Astrocyte (in vitro differentiated cells and primary cell): ENCODE results near the gene NGRN. TPM values are rescaled to one million over a fixed set of nuclear protein-coding genes. Genes with fewer than 3 reads are reported as not detected.

Experiments used
- DNase-seq: peaks from one replicate; pipeline ENCODE4 v3.0.0-alpha.2; 2010; ENCODE audit warnings: low read depth
- FAIRE-seq: peaks from 2 replicates; lab custom pipeline; 2011; peaks lifted over from hg19 to GRCh38; lab: Jason Lieb, UNC
- H2AFZ ChIP-seq: 2 replicates; pipeline ENCODE4 v1.6.0; 2012; ENCODE audit warnings: low read depth, low read length, inconsistent platforms
- H3K27ac ChIP-seq: 2 replicates; pipeline ENCODE4 v1.5.1; 2011; ENCODE audit warnings: low read depth, low read length, inconsistent platforms
- H3K27me3 ChIP-seq: 2 replicates; pipeline ENCODE4 v1.6.0; 2011; ENCODE audit warnings: low read length, inconsistent platforms; ENCODE audit not compliant: insufficient read depth
- H3K36me3 ChIP-seq: 2 replicates; pipeline ENCODE4 v1.5.1; 2011; ENCODE audit warnings: low read length, inconsistent platforms; ENCODE audit not compliant: insufficient read depth
- H3K4me1 ChIP-seq: 2 replicates; pipeline ENCODE4 v1.5.1; 2011; ENCODE audit warnings: low read length, inconsistent platforms; ENCODE audit not compliant: insufficient read depth
- H3K4me2 ChIP-seq: 2 replicates; pipeline ENCODE4 v1.6.0; 2012; ENCODE audit warnings: low read length, inconsistent platforms
- H3K4me3 ChIP-seq: 2 replicates; pipeline ENCODE4 v1.5.1; 2011; ENCODE audit warnings: low read depth, mild to moderate bottlenecking, low read length, inconsistent platforms; ENCODE audit not compliant: insufficient read depth
- H3K79me2 ChIP-seq: 2 replicates; pipeline ENCODE4 v1.6.0; 2012; ENCODE audit warnings: mild to moderate bottlenecking, low read length, inconsistent platforms; ENCODE audit not compliant: insufficient read depth
- H3K9ac ChIP-seq: 2 replicates; pipeline ENCODE4 v1.6.0; 2012; ENCODE audit warnings: mild to moderate bottlenecking, low read length, inconsistent platforms
- H3K9me3 ChIP-seq: 2 replicates; pipeline ENCODE4 v1.5.1; 2012; ENCODE audit warnings: low read depth, mild to moderate bottlenecking, low read length, inconsistent platforms; ENCODE audit not compliant: insufficient read depth
- H4K20me1 ChIP-seq: 2 replicates; pipeline ENCODE4 v1.6.0; 2012; ENCODE audit warnings: low read length, inconsistent platforms; ENCODE audit not compliant: insufficient read depth
- H3K27ac Mint-ChIP-seq: one replicate; pipeline ENCODE4 v1.8.0; 2021; ENCODE audit warnings: mild to moderate bottlenecking, mixed read lengths; ENCODE audit not compliant: unreplicated experiment
- H3K27me3 Mint-ChIP-seq: one replicate; pipeline ENCODE4 v1.8.0; 2021; ENCODE audit warnings: low read depth, mixed read lengths; ENCODE audit not compliant: unreplicated experiment
- H3K36me3 Mint-ChIP-seq: one replicate; pipeline ENCODE4 v1.8.0; 2021; ENCODE audit warnings: low read depth, mixed read lengths; ENCODE audit not compliant: unreplicated experiment
- H3K4me1 Mint-ChIP-seq: one replicate; pipeline ENCODE4 v1.8.0; 2021; ENCODE audit warnings: low read depth, mixed read lengths; ENCODE audit not compliant: unreplicated experiment
- H3K4me3 Mint-ChIP-seq: one replicate; pipeline ENCODE4 v1.8.0; 2021; ENCODE audit warnings: mild to moderate bottlenecking, moderate library complexity, mixed read lengths; ENCODE audit not compliant: unreplicated experiment
- H3K9me3 Mint-ChIP-seq: one replicate; pipeline ENCODE4 v1.8.0; 2021; ENCODE audit warnings: mild to moderate bottlenecking, mixed read lengths; ENCODE audit not compliant: unreplicated experiment
- CTCF ChIP-seq: IDR thresholded peaks from 2 replicates; pipeline ENCODE4 v1.5.1; 2011; ENCODE audit warnings: low read depth, mild to moderate bottlenecking, inconsistent platforms, low read length, moderate library complexity; ENCODE audit not compliant: insufficient read depth
- EZH2 ChIP-seq: IDR thresholded peaks from 2 replicates; pipeline ENCODE4 v1.6.1; 2012; ENCODE audit warnings: mild to moderate bottlenecking, low read length, inconsistent platforms; ENCODE audit not compliant: insufficient read depth
- total RNA-seq: library from RNA; stranded (reverse); gene quantifications from 2 replicates; pipeline ENCODE4 v1.2.1, GENCODE V29; 2021

The NGRN gene
- total RNA-seq, 1 donor from 2014 or later: 98.6 TPM

GRCh38 chr15:90243943-90244639, 21.4 kb upstream of the NGRN start:
- Histone ChIP-seq H2AFZ (no peak overlapping the region), H3K4me3 (no peak overlapping the region), H4K20me1 (no peaks in the 10 kb centered on the region), H3K79me2 (no peaks in the 10 kb centered on the region), H3K27ac (no peak overlapping the region), H3K27me3 (no peaks in the 10 kb centered on the region), H3K9ac (no peak overlapping the region), H3K9me3 (no peaks in the 10 kb centered on the region), H3K4me2 (no peak overlapping the region), H3K36me3 (no peaks in the 10 kb centered on the region), H3K4me1 (no peaks in the 10 kb centered on the region)
- Mint-ChIP-seq H3K9me3 (no peaks in the 10 kb centered on the region), H3K36me3 (no peaks in the 10 kb centered on the region), H3K27me3 (no peaks in the 10 kb centered on the region), H3K27ac (no peak overlapping the region), H3K4me3 (no peak overlapping the region), H3K4me1 (no peaks in the 10 kb centered on the region)
- FAIRE-seq (no peak), DNase-seq (no peak)
- TF ChIP-seq EZH2 (no peak), CTCF (no peak)

DNA sequence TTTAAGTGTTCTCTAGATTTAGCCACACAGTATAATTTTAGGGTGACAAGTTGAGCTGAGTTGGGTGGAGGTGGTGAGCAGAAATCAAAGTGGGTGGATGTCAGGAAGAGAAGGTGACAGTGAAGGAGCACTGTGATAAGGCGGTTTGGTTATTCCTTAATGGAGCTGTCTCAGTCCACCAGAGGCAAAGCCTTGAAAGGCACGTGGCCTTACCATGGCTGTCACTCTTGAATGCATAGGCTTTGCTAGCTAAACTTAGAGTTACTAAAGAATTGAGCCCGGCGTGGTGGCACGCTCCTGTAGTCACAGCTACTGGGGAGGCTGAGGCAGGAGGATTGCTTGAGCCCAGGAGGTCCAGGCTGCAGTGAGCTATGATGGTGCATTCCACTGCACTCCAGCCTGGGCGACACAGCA, 16.7 kb upstream of the NGRN start:
- H3K4me1 ChIP-seq: no peaks in the 10 kb centered on the region
- H2AFZ ChIP-seq: peak overlapping the region; percentile 91
- no peaks in the 10 kb centered on the region for H3K9me3 ChIP-seq
- FAIRE-seq (no peak), DNase-seq (no peak)
- TF ChIP-seq EZH2 (no peak), CTCF (no peak)
- Mint-ChIP-seq H3K9me3 (no peaks in the 10 kb centered on the region), H3K4me1 (no peaks in the 10 kb centered on the region), H3K27me3 (no peaks in the 10 kb centered on the region), H3K4me3 (no peak overlapping the region), H3K36me3 (no peaks in the 10 kb centered on the region), H3K27ac (no peak overlapping the region)
- H3K4me3 ChIP-seq: peak overlapping the region; percentile 79
- no peak overlapping the region for H3K9ac ChIP-seq
- no peaks in the 10 kb centered on the region for H4K20me1 ChIP-seq
- H3K27me3 ChIP-seq: no peaks in the 10 kb centered on the region
- H3K79me2 ChIP-seq: no peaks in the 10 kb centered on the region
- H3K4me2 ChIP-seq: peak overlapping the region; percentile 98
- H3K36me3 ChIP-seq: no peaks in the 10 kb centered on the region
- no peak overlapping the region for H3K27ac ChIP-seq

GRCh38 chr15:90249203-90249863, 16.1 kb upstream of the NGRN start, which contains the start of gene TTLL13:
TTLL13 (plus strand) TSS chr15:90249556; CDS start chr15:90250631, 1,075 bp downstream.
- Histone ChIP-seq H3K4me3 (peak within 1 kb of the TSS; percentile 79), H2AFZ (peak within 1 kb of the TSS; percentile 91), H3K36me3 (no peaks in the 10 kb centered on the region), H3K4me1 (no peaks in the 10 kb centered on the region), H3K27me3 (no peaks in the 10 kb centered on the region), H3K9me3 (no peaks in the 10 kb centered on the region), H3K27ac (no peak within 1 kb of the TSS), H3K4me2 (peak within 1 kb of the TSS; percentile 98), H4K20me1 (no peaks in the 10 kb centered on the region), H3K9ac (peak within 1 kb of the TSS; percentile 73), H3K79me2 (no peaks in the 10 kb centered on the region)
- Mint-ChIP-seq H3K9me3 (no peaks in the 10 kb centered on the region), H3K4me1 (no peaks in the 10 kb centered on the region), H3K4me3 (peak within 1 kb of the TSS; percentile 71), H3K27ac (no peak within 1 kb of the TSS), H3K27me3 (no peaks in the 10 kb centered on the region), H3K36me3 (no peaks in the 10 kb centered on the region)
- no peak for TF ChIP-seq CTCF
- no peak for TF ChIP-seq EZH2
- FAIRE-seq (no peak), DNase-seq (peak; percentile 65)
